SK-N-SH treated with all-trans-retinoic acid at 6 μM for 48 hours (cell line): ENCODE measurements around the gene MED27.

ENCODE experiments used
- ARNTL ChIP-seq: fragments of 450-650 bp; formaldehyde crosslinking; IDR thresholded peaks from 2 replicates; pipeline ENCODE4 v1.5.0; 2020; ENCODE audit warnings: low read depth, mild to moderate bottlenecking, moderate library complexity, borderline replicate concordance
- BACH2 ChIP-seq: fragments of 250-450 bp; sonication (Bioruptor Pico); IDR thresholded peaks from 2 replicates; pipeline ENCODE4 v1.9.0; 2021; ENCODE audit warnings: mild to moderate bottlenecking, borderline replicate concordance
- CSDC2 ChIP-seq: fragments of 250-450 bp; sonication (Bioruptor Pico); IDR thresholded peaks from 2 replicates; pipeline ENCODE4 v1.5.0; 2020; ENCODE audit warnings: mild to moderate bottlenecking, moderate library complexity
- OSR1 ChIP-seq: fragments of 250-450 bp; sonication (Bioruptor Pico); IDR thresholded peaks from 2 replicates; pipeline ENCODE4 v1.8.0; 2022; ENCODE audit warnings: moderate library complexity, mild to moderate bottlenecking, inconsistent platforms
- PATZ1 ChIP-seq: fragments of 250-450 bp; sonication (Bioruptor Pico); IDR thresholded peaks from 2 replicates; pipeline ENCODE4 v1.8.0; 2020; ENCODE audit warnings: mild to moderate bottlenecking, moderate library complexity, borderline replicate concordance
- PPARA ChIP-seq: fragments of 250-450 bp; sonication (Bioruptor Pico); IDR thresholded peaks from 2 replicates; pipeline ENCODE4 v1.5.0; 2020; ENCODE audit warnings: mild to moderate bottlenecking, borderline replicate concordance
- RARB ChIP-seq: fragments of 250-450 bp; sonication (Bioruptor Pico); IDR thresholded peaks from 2 replicates; pipeline ENCODE4 v1.8.0; 2021; ENCODE audit warnings: mild to moderate bottlenecking, moderate library complexity
- SNAI2 ChIP-seq: fragments of 250-450 bp; sonication (Bioruptor Pico); IDR thresholded peaks from 2 replicates; pipeline ENCODE4 v1.5.0; 2020; ENCODE audit warnings: mild to moderate bottlenecking, moderate library complexity
- ZFP30 ChIP-seq: fragments of 450-650 bp; formaldehyde crosslinking; IDR thresholded peaks from 2 replicates; pipeline ENCODE4 v1.5.0; 2022; ENCODE audit warnings: mild to moderate bottlenecking, moderate library complexity
- ZNF70 ChIP-seq: fragments of 450-650 bp; formaldehyde crosslinking; IDR thresholded peaks from 2 replicates; pipeline ENCODE4 v1.5.0; 2020; ENCODE audit warnings: mild to moderate bottlenecking, moderate library complexity
- ZNF8 ChIP-seq: fragments of 450-650 bp; formaldehyde crosslinking; IDR thresholded peaks from 2 replicates; pipeline ENCODE4 v1.5.0; 2020; ENCODE audit warnings: mild to moderate bottlenecking, moderate library complexity
- TF ChIP-seq, protein P1 (sequence below): fragments of 250-450 bp; sonication (Bioruptor Pico); IDR thresholded peaks from 2 replicates; pipeline ENCODE4 v1.5.1; 2020; ENCODE audit warnings: low read depth, mild to moderate bottlenecking, moderate library complexity
- TF ChIP-seq, protein P2 (sequence below): fragments of 250-450 bp; sonication (Bioruptor Pico); IDR thresholded peaks from 2 replicates; pipeline ENCODE4 v1.8.0; 2021; ENCODE audit warnings: low read depth, mild to moderate bottlenecking, moderate library complexity, borderline replicate concordance
- TF ChIP-seq, protein P3 (sequence below): fragments of 250-450 bp; sonication (Bioruptor Pico); IDR thresholded peaks from 2 replicates; pipeline ENCODE4 v1.5.0; 2020; ENCODE audit warnings: mild to moderate bottlenecking, moderate library complexity

GRCh38 chr9:131865446-131866195, 214.0 kb downstream of the MED27 start:
- no peak for TF ChIP-seq BACH2
- no peak for TF ChIP-seq ZNF70
- TF ChIP-seq, protein P1, sequence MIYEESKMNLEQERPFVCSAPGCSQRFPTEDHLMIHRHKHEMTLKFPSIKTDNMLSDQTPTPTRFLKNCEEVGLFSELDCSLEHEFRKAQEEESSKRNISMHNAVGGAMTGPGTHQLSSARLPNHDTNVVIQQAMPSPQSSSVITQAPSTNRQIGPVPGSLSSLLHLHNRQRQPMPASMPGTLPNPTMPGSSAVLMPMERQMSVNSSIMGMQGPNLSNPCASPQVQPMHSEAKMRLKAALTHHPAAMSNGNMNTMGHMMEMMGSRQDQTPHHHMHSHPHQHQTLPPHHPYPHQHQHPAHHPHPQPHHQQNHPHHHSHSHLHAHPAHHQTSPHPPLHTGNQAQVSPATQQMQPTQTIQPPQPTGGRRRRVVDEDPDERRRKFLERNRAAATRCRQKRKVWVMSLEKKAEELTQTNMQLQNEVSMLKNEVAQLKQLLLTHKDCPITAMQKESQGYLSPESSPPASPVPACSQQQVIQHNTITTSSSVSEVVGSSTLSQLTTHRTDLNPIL (CRISPR knock-in tag) = no peak
- TF ChIP-seq OSR1 (CRISPR knock-in tag) = no peak
- no peak for TF ChIP-seq ARNTL
- TF ChIP-seq RARB (CRISPR knock-in tag) = no peak
- no peak for TF ChIP-seq SNAI2 (CRISPR knock-in tag)
- TF ChIP-seq PATZ1 (CRISPR knock-in tag) = no peak
- TF ChIP-seq, protein P2, sequence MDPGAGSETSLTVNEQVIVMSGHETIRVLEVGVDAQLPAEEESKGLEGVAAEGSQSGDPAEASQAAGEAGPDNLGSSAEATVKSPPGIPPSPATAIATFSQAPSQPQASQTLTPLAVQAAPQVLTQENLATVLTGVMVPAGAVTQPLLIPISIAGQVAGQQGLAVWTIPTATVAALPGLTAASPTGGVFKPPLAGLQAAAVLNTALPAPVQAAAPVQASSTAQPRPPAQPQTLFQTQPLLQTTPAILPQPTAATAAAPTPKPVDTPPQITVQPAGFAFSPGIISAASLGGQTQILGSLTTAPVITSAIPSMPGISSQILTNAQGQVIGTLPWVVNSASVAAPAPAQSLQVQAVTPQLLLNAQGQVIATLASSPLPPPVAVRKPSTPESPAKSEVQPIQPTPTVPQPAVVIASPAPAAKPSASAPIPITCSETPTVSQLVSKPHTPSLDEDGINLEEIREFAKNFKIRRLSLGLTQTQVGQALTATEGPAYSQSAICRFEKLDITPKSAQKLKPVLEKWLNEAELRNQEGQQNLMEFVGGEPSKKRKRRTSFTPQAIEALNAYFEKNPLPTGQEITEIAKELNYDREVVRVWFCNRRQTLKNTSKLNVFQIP = no peak
- no peak for TF ChIP-seq PPARA (CRISPR knock-in tag)
- TF ChIP-seq ZFP30 = no peak
- TF ChIP-seq CSDC2 (CRISPR knock-in tag) = no peak
- TF ChIP-seq, protein P3, sequence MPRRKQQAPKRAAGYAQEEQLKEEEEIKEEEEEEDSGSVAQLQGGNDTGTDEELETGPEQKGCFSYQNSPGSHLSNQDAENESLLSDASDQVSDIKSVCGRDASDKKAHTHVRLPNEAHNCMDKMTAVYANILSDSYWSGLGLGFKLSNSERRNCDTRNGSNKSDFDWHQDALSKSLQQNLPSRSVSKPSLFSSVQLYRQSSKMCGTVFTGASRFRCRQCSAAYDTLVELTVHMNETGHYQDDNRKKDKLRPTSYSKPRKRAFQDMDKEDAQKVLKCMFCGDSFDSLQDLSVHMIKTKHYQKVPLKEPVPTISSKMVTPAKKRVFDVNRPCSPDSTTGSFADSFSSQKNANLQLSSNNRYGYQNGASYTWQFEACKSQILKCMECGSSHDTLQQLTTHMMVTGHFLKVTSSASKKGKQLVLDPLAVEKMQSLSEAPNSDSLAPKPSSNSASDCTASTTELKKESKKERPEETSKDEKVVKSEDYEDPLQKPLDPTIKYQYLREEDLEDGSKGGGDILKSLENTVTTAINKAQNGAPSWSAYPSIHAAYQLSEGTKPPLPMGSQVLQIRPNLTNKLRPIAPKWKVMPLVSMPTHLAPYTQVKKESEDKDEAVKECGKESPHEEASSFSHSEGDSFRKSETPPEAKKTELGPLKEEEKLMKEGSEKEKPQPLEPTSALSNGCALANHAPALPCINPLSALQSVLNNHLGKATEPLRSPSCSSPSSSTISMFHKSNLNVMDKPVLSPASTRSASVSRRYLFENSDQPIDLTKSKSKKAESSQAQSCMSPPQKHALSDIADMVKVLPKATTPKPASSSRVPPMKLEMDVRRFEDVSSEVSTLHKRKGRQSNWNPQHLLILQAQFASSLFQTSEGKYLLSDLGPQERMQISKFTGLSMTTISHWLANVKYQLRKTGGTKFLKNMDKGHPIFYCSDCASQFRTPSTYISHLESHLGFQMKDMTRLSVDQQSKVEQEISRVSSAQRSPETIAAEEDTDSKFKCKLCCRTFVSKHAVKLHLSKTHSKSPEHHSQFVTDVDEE (CRISPR knock-in tag) = no peak
- no peak for TF ChIP-seq ZNF8 (CRISPR knock-in tag)
